Activated B cell treated with CpG ODN at 0.5 μM for 24 hours (primary cell): ENCODE data around the gene LATS2. TPM values are rescaled to one million over a fixed set of nuclear protein-coding genes. Genes with fewer than 3 reads are reported as not detected.

Experiments
- ATAC-seq: fragments of 200-7000 bp; cut with Tn5 transposase; one replicate; pipeline ENCODE4 v1.10.0; 2021; ENCODE audit warnings: low read depth, mild to moderate bottlenecking, moderate library complexity
- CTCF ChIA-PET: fragments of 350-600 bp; sonication (Branson Sonifier 250); formaldehyde crosslinking; loops from one replicate; lab custom pipeline; 2021; ENCODE audit warnings: antibody characterized with exemption; lab: Charles Lee
- POLR2A ChIA-PET: fragments of 350-600 bp; sonication (Branson Sonifier 250); formaldehyde crosslinking; loops from one replicate; lab custom pipeline; 2021; ENCODE audit warnings: antibody characterized with exemption; lab: Charles Lee
- DNase-seq: peaks from one replicate; pipeline ENCODE4 v3.0.0; 2022
- H3K27ac Mint-ChIP-seq: one replicate; pipeline ENCODE4 v1.8.0; 2020; ENCODE audit warnings: mixed read lengths
- H3K27me3 Mint-ChIP-seq: one replicate; pipeline ENCODE4 v1.8.0; 2021; ENCODE audit warnings: mixed read lengths
- H3K36me3 Mint-ChIP-seq: one replicate; pipeline ENCODE4 v1.8.0; 2021; ENCODE audit warnings: low read depth, mixed read lengths
- H3K4me1 Mint-ChIP-seq: one replicate; pipeline ENCODE4 v1.8.0; 2021; ENCODE audit warnings: mixed read lengths
- H3K4me3 Mint-ChIP-seq: one replicate; pipeline ENCODE4 v1.8.0; 2020; ENCODE audit warnings: mild to moderate bottlenecking, mixed read lengths
- H3K9me3 Mint-ChIP-seq: one replicate; pipeline ENCODE4 v1.8.0; 2020; ENCODE audit warnings: mixed read lengths
- CTCF ChIP-seq: fragments of 200-600 bp; IDR thresholded peaks from one replicate; pipeline ENCODE4 v1.8.0; 2022; ENCODE audit warnings: antibody characterized with exemption, mild to moderate bottlenecking
- intact Hi-C: fragments of 100-400 bp; cut with micrococcal nuclease; formaldehyde crosslinking; loops from one replicate; pipeline ENCODE4 v1.15.1; 2024
- total RNA-seq: library from RNA; stranded (reverse); gene quantifications from 2 replicates; pipeline ENCODE4 v1.2.3, GENCODE V29; 2022

The LATS2 gene
- total RNA-seq, 1 donor from 2014 or later, result 1.7 TPM

DNA sequence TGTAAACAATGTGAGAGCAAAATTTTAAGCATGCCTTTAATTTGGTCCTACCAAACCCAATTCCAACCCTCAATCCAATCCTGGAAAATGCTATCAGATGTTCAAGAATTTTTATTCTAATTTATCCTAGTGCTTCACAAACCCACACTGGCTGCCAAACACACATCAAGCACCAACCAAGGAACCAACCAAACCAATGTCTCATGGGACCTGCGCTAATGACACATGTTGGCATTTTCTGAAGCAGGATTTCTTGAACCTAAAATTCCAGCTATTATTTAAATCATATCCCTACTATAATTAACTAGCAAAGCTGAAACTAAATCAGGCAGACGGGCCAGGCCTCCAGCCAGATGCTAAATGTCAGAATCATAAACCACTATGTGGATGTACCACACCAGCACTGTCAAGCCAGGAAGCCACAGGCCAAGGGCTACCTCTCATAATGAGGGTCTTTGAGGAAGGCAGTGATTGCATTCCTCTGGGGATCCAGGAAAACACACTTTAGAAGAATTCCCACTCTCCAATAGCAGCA lies 5.8 kb downstream of the LATS2 start:
- POLR2A ChIA-PET, result no interaction called here

GRCh38 chr13:21055016-21055415 lies 6.4 kb downstream of the LATS2 start:
- no peak overlapping the region for H3K27ac Mint-ChIP-seq
- no peak for ATAC-seq
- no peak for DNase-seq
- H3K4me1 Mint-ChIP-seq, result no peaks in the 10 kb centered on the region
- TF ChIP-seq CTCF, result no peak
- H3K4me3 Mint-ChIP-seq, result no peak overlapping the region
- POLR2A ChIA-PET, result no interaction called here
- intact Hi-C loops, result no loop called here
- H3K27me3 Mint-ChIP-seq, result peaks cover 2% of the 10 kb centered on the region
- H3K36me3 Mint-ChIP-seq, result no peaks in the 10 kb centered on the region
- CTCF ChIA-PET, result no interaction called here
- no peaks in the 10 kb centered on the region for H3K9me3 Mint-ChIP-seq

More for the DNA sequence above, 5.8 kb downstream of the LATS2 start:
- Mint-ChIP-seq H3K36me3 (no peaks in the 10 kb centered on the region), H3K4me3 (no peak overlapping the region), H3K9me3 (no peaks in the 10 kb centered on the region), H3K27ac (no peak overlapping the region), H3K27me3 (peaks cover 2% of the 10 kb centered on the region), H3K4me1 (no peaks in the 10 kb centered on the region)
- DNase-seq, result no peak
- TF ChIP-seq CTCF, result no peak
- CTCF ChIA-PET, result no interaction called here
- intact Hi-C loops, result no loop called here
- no peak for ATAC-seq

DNA sequence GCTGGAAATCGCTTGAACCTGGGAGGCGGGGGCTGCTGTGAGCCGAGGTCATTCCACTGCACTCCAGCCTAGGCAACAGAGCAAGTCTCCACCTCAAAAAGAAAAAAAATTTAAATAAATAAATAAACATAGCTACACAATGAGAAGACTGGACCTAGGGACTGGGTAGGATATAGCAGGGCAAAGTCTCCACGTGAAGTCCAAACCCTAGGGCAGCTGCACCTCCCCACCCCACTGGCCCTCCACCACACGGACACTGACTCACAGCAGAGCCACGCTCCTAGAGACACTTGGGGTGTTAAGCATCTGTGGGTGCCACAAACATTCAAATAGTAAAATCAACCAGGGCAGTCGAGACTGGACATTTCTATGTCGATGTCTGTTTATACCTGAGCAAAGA lies 7.1 kb downstream of the LATS2 start:
- no peaks in the 10 kb centered on the region for H3K9me3 Mint-ChIP-seq
- peaks cover 2% of the 10 kb centered on the region for H3K27me3 Mint-ChIP-seq
- H3K4me1 Mint-ChIP-seq, result no peaks in the 10 kb centered on the region
- H3K36me3 Mint-ChIP-seq, result no peaks in the 10 kb centered on the region
- no peak for TF ChIP-seq CTCF
- ATAC-seq, result no peak
- intact Hi-C loops, result no loop called here
- no peak for DNase-seq
- POLR2A ChIA-PET, result interaction anchor here (0.7 kb wide), 1 partner anchor 16 kb away, joined by 3 read pairs; no protein-coding TSS in a partner anchor
- no peak overlapping the region for H3K27ac Mint-ChIP-seq
- no peak overlapping the region for H3K4me3 Mint-ChIP-seq
- CTCF ChIA-PET, result no interaction called here

DNA sequence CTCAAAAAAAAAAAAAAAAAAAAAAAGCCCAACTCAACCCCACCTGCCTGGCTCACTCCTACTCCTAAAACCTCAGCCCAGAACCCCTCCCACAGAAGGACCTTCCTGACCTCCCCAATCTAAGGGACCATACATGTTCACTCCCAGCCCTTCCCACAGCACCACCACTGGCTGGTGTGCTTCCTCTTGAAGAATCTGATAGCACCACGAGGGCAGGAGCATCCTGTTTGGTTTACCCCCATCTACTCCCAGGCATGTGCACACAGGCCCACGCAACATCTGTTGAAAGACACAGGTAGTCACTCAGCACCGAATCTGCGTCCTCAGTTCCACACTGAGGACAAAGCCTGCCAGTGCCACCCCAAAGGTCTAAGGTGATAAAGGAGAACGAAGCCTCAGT lies 8.2 kb downstream of the LATS2 start:
- TF ChIP-seq CTCF, result no peak
- DNase-seq, result no peak
- ATAC-seq, result no peak
- Mint-ChIP-seq H3K9me3 (no peaks in the 10 kb centered on the region), H3K4me1 (no peaks in the 10 kb centered on the region), H3K27me3 (peaks cover 2% of the 10 kb centered on the region), H3K27ac (no peak overlapping the region), H3K36me3 (no peaks in the 10 kb centered on the region), H3K4me3 (no peak overlapping the region)
- intact Hi-C loops, result no loop called here
- POLR2A ChIA-PET, result no interaction called here
- CTCF ChIA-PET, result no interaction called here

DNA sequence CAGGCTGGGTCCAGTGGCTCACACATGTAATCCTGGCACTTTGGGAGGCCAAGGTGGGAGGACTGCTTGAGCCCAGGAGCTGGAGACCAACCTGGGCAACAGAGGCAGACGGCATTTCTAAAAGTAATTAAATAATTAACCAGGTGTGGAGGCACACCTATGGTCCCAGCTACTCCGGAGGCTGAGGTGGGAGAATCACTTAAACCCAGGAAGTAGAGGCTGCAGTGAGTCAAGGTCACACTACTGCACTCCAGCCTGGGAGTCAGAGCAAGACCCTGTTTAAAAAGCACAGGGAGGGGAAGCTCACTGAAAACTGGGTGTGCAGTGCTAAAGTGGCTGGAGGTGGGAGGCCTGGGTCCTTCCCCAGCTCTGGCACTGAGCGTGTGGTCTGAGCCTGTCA lies 9.7 kb downstream of the LATS2 start:
- ATAC-seq (no peak), DNase-seq (no peak)
- POLR2A ChIA-PET, result no interaction called here
- CTCF ChIA-PET, result no interaction called here
- H3K9me3 Mint-ChIP-seq, result no peaks in the 10 kb centered on the region
- intact Hi-C loops, result no loop called here
- TF ChIP-seq CTCF, result no peak
- no peaks in the 10 kb centered on the region for H3K36me3 Mint-ChIP-seq
- H3K4me3 Mint-ChIP-seq, result no peak overlapping the region
- no peaks in the 10 kb centered on the region for H3K4me1 Mint-ChIP-seq
- H3K27me3 Mint-ChIP-seq, result peaks cover 2% of the 10 kb centered on the region
- no peak overlapping the region for H3K27ac Mint-ChIP-seq
